Thoracic aorta endothelial cell (primary cell): Measurements from ENCODE around the gene EZR. TPM values are rescaled to one million over a fixed set of nuclear protein-coding genes. Genes with fewer than 3 reads are reported as not detected.

Experiments used
- small RNA-seq: library from RNA; depleted of rRNA; stranded (forward); fragments of <200 nt; gene quantifications from one replicate; pipeline ENCODE3, GENCODE V24; 2012
- total RNA-seq: library from RNA; depleted of rRNA; stranded (reverse); fragments of >200 nt; gene quantifications from 2 replicates; pipeline ENCODE4 v1.2.3, GENCODE V29; 2012

The EZR gene
- 90.8 and 99.5 TPM in 2 replicates for total RNA-seq

DNA sequence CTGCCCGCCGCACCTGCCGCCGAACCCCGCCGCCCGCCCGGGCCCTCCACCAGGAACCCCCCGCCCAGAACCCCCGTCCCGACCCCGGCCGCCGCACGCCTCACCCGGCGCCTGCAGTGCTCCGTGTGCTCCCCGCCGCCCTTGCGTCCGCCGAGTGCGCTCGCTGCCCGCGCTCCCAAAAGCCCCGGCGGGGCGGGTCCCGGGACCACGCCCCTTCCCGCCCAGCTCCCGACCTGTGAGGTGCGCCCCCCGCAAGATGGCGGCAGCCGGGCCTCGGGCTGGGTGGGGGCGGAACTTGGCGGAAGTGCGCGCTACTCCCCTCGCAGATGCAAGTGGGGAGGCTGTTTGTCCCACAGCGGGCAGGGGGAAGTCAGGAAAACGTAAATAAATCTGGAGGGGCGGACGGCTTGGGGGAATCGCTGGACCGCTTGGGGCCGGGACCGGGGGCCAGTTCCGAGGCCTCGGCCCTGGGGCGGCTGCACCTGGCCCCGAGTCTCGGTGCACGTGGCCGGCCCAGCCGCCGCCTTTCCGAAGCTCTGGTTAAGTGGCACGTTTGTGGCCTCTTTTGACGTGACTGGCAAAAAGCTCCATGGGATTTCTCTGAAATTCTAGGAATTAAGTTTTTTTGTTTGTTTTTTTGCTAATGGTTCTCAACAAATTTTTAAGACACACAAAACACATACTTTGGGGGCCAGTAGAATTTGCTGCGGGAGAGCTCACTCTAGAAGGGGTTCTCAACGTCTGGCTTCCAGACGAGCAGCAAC lies at the start of gene EZR:
Gene EZR, minus strand, starts transcription at position 156 of the 764 bp plus-strand sequence. CDS start 1,275 bp downstream, outside the sequence.

Small RNA genes within 50 kb of the gene (small RNA-seq; reads per million reads assigned to genes)
- gene MIR3918: not detected

Other genes starting within 250 kb of the EZR start
- 68.6 and 98.0 TPM in 2 replicates for gene DYNLT1, start 174.6 kb downstream of the EZR start, total RNA-seq
- gene SYTL3, start 169.3 kb downstream of the EZR start, total RNA-seq: 0.65 and 1.2 TPM in 2 replicates
- 2.4 and 2.5 TPM in 2 replicates for gene RSPH3, start 180.8 kb upstream of the EZR start, total RNA-seq
- not detected in 2 replicates for gene TAGAP, start 225.6 kb upstream of the EZR start, total RNA-seq